Sigmoid colon (tissue), 7 donors: ENCODE measurements around the gene INAFM1. TPM values are rescaled to one million over a fixed set of nuclear protein-coding genes. Genes with fewer than 3 reads are reported as not detected.
A peak's percentile ranks its signal among the peaks of the same experiment; 100 is the strongest.

Experiments
- DNase-seq: peaks from one replicate; pipeline ENCODE4 v3.0.0-alpha.2; 2019
- H3K27ac ChIP-seq, 4 donors: fragments of 200-600 bp; sonication (generic); one replicate each; pipeline ENCODE4 v1.5.1; 2016 to 2019; ENCODE audit warnings: mild to moderate bottlenecking in 1 of 4
- H3K27me3 ChIP-seq, 3 donors: fragments of 200-600 bp; sonication (generic); one replicate each; pipeline ENCODE4 v1.5.1; 2019; ENCODE audit warnings: mild to moderate bottlenecking in 1 of 3
- H3K36me3 ChIP-seq, 4 donors: fragments of 200-600 bp; sonication (generic); one replicate each; pipeline ENCODE4 v1.5.1; 2016 to 2019
- H3K4me1 ChIP-seq, 4 donors: fragments of 200-600 bp; sonication (generic); one replicate each; pipeline ENCODE4 v1.5.1; 2017 to 2019
- H3K4me3 ChIP-seq, 4 donors: fragments of 200-600 bp; sonication (generic); one replicate each; pipeline ENCODE4 v1.5.1; 2017 to 2019; ENCODE audit warnings: mild to moderate bottlenecking in 2 of 4, moderate library complexity in 1 of 4
- H3K9me3 ChIP-seq, 4 donors: fragments of 200-600 bp in 3 of 4; sonication (generic) in 3 of 4; one replicate each; pipeline versions ENCODE4 v1.5.1 to v1.6.1; 2013 to 2019
- EP300 ChIP-seq, 4 donors: sonication (generic); formaldehyde crosslinking; IDR thresholded peaks; one replicate each; pipeline ENCODE4 v1.6.1; 2017; ENCODE audit warnings: antibody characterized with exemption in 4 of 4
- POLR2A ChIP-seq, 2 donors: fragments of 450-650 bp; IDR thresholded peaks; one replicate each; pipeline ENCODE4 v1.6.1; 2016; ENCODE audit warnings: antibody characterized with exemption in 2 of 2, mild to moderate bottlenecking in 2 of 2, moderate library complexity in 2 of 2
- POLR2AphosphoS5 ChIP-seq, 4 donors: sonication (generic); formaldehyde crosslinking; IDR thresholded peaks; one replicate each; pipeline ENCODE4 v1.6.1; 2017; ENCODE audit warnings: antibody characterized with exemption in 4 of 4
- WGBS, 2 donors: extraction: QIAGEN DNeasy Blood & Tissue Kit; methylation state at CpG; one replicate each; pipeline ENCODE4 v1.1.7; 2013; 5-methylcytosine and 5-hydroxymethylcytosine counted together
- intact Hi-C: fragments of 100-400 bp; cut with DNase I; formaldehyde crosslinking; loops from one replicate; pipeline ENCODE4 v1.15.1; 2023
- polyA plus RNA-seq, 3 donors: library from polyadenylated mRNA; stranded (reverse); fragments of 200-250 nt; gene quantifications; one replicate each; pipeline ENCODE4 v1.2.3, GENCODE V29; 2013
- total RNA-seq, 4 donors: library from RNA; depleted of rRNA; stranded (reverse); fragments of >200 nt; gene quantifications; one replicate each; pipeline ENCODE4 v1.1.0, GENCODE V29; 2016
- TF ChIP-seq, protein P1 (sequence below), 4 experiments: fragments of 450-650 bp in 3 of 4; fragments of 200-600 bp in 1 of 4; IDR thresholded peaks; one replicate each; pipeline ENCODE4 v1.5.1; 2016 to 2019; ENCODE audit warnings: antibody characterized with exemption in 4 of 4, mild to moderate bottlenecking in 3 of 4, moderate library complexity in 2 of 4
- donor health status: healthy with polysubstance abuse.
- donor health status: Bipolar disorder and iron deficiency.
- donor health status: healthy.

The INAFM1 gene
- total and polyA plus RNA-seq, 7 donors = 3.0 to 16.3 (median 10.7) TPM

DNA sequence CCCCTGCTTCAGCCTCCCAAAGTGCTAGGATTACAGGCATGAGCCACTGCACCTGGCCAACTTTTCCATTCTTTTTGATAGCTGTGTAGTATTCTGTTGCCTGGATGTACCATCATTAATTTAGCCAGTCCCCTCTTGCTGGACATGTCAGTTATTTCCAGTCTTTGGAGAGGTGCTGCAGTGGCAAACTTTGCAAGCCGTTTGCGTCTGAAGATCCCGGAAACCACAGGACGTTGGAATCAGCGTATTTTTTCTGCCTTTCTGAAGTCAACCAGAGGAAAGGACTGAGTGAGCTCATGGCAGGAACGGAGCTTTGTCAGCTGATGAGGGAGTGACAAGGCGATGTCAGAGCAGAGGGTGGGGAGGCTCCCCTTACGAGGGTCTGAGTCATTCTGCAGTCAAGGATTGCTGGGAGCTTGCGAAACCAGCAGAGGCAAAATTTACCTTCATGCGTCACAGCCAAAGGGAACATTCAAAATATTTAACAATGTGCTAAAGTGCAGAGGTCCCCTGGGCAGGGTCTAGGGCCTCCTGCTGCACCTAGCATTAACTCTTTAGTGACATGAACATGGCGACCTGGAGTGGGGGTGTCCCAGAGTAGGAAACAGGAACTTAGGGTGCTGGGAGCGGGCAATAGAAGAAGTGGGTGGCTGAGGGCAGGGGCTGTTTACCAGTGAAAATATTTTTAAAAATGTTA lies 40.6 kb downstream of the INAFM1 start:
- no peaks in the 10 kb centered on the region for H3K4me1 ChIP-seq
- H3K27me3 ChIP-seq = peaks cover 0 to 22% (median 16%) of the 10 kb centered on the region in 3 donors
- peak overlapping the region in 2 of 4 donors; percentile 34 to 61 for H3K27ac ChIP-seq
- intact Hi-C loops = no loop called here
- TF ChIP-seq POLR2A (IDR thresholded peaks at IDR 0.05) (no peak), POLR2AphosphoS5 (IDR thresholded peaks at IDR 0.05) (peak in 2 of 4 donors; percentile 16 to 72), EP300 (IDR thresholded peaks at IDR 0.05) (peak in 3 of 4 donors; percentile 6 to 91 (median 85))
- TF ChIP-seq, protein P1, sequence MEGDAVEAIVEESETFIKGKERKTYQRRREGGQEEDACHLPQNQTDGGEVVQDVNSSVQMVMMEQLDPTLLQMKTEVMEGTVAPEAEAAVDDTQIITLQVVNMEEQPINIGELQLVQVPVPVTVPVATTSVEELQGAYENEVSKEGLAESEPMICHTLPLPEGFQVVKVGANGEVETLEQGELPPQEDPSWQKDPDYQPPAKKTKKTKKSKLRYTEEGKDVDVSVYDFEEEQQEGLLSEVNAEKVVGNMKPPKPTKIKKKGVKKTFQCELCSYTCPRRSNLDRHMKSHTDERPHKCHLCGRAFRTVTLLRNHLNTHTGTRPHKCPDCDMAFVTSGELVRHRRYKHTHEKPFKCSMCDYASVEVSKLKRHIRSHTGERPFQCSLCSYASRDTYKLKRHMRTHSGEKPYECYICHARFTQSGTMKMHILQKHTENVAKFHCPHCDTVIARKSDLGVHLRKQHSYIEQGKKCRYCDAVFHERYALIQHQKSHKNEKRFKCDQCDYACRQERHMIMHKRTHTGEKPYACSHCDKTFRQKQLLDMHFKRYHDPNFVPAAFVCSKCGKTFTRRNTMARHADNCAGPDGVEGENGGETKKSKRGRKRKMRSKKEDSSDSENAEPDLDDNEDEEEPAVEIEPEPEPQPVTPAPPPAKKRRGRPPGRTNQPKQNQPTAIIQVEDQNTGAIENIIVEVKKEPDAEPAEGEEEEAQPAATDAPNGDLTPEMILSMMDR (IDR thresholded peaks at IDR 0.05) = no peak
- WGBS, 2 donors = 34 to 42% methylated on average over 12 of the region's 12 CpGs
- H3K9me3 ChIP-seq = no peaks in the 10 kb centered on the region
- H3K36me3 ChIP-seq = no peaks in the 10 kb centered on the region
- H3K4me3 ChIP-seq = no peak overlapping the region
- peak; percentile 81 for DNase-seq

DNA sequence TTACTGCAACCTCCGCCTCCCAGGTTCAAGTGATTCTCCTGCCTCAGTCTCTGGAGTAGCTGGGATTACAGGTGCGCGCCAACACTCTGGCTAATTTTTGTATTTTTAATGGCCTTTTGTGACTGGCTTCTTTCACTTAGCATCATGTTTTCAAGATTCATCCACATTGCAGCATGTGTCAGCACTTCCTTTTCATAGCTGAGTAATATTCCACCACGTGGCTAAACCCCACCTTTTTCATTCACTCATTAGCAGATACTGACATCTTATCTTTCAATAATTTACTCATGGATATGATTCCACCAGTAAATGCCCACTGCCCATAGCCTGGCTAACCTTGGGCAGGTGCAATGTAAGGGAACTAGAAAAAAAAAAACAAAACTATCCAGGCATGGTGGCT lies 41.8 kb downstream of the INAFM1 start:
- intact Hi-C loops = no loop called here
- Histone ChIP-seq H3K9me3 (no peaks in the 10 kb centered on the region), H3K36me3 (no peaks in the 10 kb centered on the region), H3K4me1 (no peaks in the 10 kb centered on the region), H3K4me3 (no peak overlapping the region), H3K27me3 (peaks cover 0 to 20% (median 15%) of the 10 kb centered on the region in 3 donors), H3K27ac (peak overlapping the region in 1 of 4 donors; percentile 22)
- WGBS, 2 donors = 85 to 91% methylated on average over 4 of the region's 4 CpGs
- no peak for DNase-seq
- TF ChIP-seq POLR2A (IDR thresholded peaks at IDR 0.05) (no peak), POLR2AphosphoS5 (IDR thresholded peaks at IDR 0.05) (no peak), EP300 (IDR thresholded peaks at IDR 0.05) (no peak)
- TF ChIP-seq, protein P1 (IDR thresholded peaks at IDR 0.05) = no peak

DNA sequence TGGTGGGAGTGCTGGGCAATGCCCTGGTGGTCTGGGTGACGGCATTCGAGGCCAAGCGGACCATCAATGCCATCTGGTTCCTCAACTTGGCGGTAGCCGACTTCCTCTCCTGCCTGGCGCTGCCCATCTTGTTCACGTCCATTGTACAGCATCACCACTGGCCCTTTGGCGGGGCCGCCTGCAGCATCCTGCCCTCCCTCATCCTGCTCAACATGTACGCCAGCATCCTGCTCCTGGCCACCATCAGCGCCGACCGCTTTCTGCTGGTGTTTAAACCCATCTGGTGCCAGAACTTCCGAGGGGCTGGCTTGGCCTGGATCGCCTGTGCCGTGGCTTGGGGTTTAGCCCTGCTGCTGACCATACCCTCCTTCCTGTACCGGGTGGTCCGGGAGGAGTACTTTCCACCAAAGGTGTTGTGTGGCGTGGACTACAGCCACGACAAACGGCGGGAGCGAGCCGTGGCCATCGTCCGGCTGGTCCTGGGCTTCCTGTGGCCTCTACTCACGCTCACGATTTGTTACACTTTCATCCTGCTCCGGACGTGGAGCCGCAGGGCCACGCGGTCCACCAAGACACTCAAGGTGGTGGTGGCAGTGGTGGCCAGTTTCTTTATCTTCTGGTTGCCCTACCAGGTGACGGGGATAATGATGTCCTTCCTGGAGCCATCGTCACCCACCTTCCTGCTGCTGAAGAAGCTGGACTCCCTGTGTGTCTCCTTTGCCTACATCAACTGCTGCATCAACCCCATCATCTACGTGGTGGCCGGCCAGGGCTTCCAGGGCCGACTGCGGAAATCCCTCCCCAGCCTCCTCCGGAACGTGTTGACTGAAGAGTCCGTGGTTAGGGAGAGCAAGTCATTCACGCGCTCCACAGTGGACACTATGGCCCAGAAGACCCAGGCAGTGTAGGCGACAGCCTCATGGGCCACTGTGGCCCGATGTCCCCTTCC lies 45.5 kb downstream of the INAFM1 start:
- no peaks in the 10 kb centered on the region for H3K4me1 ChIP-seq
- no peak overlapping the region for H3K4me3 ChIP-seq

DNA sequence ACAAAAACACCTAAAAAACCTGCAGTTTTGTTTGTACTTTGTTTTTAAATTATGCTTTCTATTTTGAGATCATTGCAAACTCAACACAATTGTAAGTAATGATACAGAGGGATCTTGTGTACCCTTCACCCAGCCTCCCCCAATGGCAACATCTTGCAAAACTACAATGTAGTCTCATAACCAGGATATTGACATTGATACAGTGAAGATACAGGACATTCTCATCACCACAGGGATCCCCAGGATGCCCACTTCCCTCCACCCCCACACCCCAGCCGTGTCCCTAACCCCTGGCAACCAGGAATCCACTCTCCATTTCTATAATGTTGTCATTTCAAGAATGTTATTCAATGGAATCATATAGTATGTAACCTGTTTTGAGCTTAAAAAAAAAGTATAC lies 46.9 kb downstream of the INAFM1 start:
- TF ChIP-seq, protein P1 (IDR thresholded peaks at IDR 0.05) = no peak
- TF ChIP-seq EP300 (IDR thresholded peaks at IDR 0.05) (no peak), POLR2AphosphoS5 (IDR thresholded peaks at IDR 0.05) (no peak), POLR2A (IDR thresholded peaks at IDR 0.05) (no peak)
- peaks cover 0 to 12% (median 10%) of the 10 kb centered on the region in 3 donors for H3K27me3 ChIP-seq
- no peaks in the 10 kb centered on the region for H3K4me1 ChIP-seq
- WGBS, 2 donors = 81 to 93% methylated on average over 1 of the region's 1 CpG
- H3K9me3 ChIP-seq = no peaks in the 10 kb centered on the region
- H3K27ac ChIP-seq = peak overlapping the region in 2 of 4 donors; percentile 11 to 42
- H3K4me3 ChIP-seq = no peak overlapping the region
- intact Hi-C loops = no loop called here
- DNase-seq = no peak
- no peaks in the 10 kb centered on the region for H3K36me3 ChIP-seq

More for the DNA sequence above, 45.5 kb downstream of the INAFM1 start:
- Histone ChIP-seq H3K27me3 (peaks cover 0 to 12% (median 10%) of the 10 kb centered on the region in 3 donors), H3K9me3 (no peaks in the 10 kb centered on the region), H3K36me3 (no peaks in the 10 kb centered on the region), H3K27ac (no peak overlapping the region)
- no peak for DNase-seq
- TF ChIP-seq POLR2A (IDR thresholded peaks at IDR 0.05) (no peak), POLR2AphosphoS5 (IDR thresholded peaks at IDR 0.05) (no peak), EP300 (IDR thresholded peaks at IDR 0.05) (no peak)
- TF ChIP-seq, protein P1 (IDR thresholded peaks at IDR 0.05) = no peak
- intact Hi-C loops = no loop called here
- 95% methylated on average over 46 of the region's 46 CpGs for WGBS, 2 donors
